WTC11 (cell line): ENCODE data around the gene SLF1.

Source experiments
- GABPB1 ChIP-seq: sonication (generic); formaldehyde crosslinking; IDR thresholded peaks from 2 replicates; pipeline ENCODE4 v1.8.1; 2023; ENCODE audit warnings: mild to moderate bottlenecking, missing genetic modification reagents
- OVOL2 ChIP-seq: fragments of 250-450 bp; sonication (Bioruptor Pico); IDR thresholded peaks from 2 replicates; pipeline ENCODE4 v1.9.0; 2021; ENCODE audit warnings: mild to moderate bottlenecking, borderline replicate concordance
- TF ChIP-seq, protein P1 (sequence below): fragments of 200-600 bp; IDR thresholded peaks from 2 replicates; pipeline ENCODE4 v1.8.0; 2022; ENCODE audit warnings: antibody characterized with exemption
- TF ChIP-seq, protein P2 (sequence below): sonication (generic); formaldehyde crosslinking; IDR thresholded peaks from 2 replicates; pipeline ENCODE4 v1.8.0; 2022; ENCODE audit warnings: mild to moderate bottlenecking, missing genetic modification reagents

DNA sequence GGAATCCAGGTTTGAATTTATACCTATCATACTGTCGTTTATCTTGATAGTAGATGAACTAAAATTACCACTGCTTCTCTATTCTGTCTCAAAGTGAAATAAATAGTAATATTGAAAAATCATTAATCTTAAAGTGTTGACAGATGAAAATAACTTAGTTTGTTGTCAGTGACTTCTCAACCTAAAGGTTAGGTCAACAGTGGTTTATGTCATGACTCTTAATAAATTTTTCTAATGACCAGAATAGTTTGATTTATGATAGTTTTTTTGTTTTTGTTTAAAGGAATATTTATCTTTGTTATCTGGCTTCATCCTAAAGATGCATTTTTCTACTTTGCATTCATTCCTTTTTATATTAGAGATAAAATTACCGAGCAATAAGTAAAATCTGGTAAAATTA is 81.1 kb downstream of the SLF1 start:
- TF ChIP-seq, protein P1, sequence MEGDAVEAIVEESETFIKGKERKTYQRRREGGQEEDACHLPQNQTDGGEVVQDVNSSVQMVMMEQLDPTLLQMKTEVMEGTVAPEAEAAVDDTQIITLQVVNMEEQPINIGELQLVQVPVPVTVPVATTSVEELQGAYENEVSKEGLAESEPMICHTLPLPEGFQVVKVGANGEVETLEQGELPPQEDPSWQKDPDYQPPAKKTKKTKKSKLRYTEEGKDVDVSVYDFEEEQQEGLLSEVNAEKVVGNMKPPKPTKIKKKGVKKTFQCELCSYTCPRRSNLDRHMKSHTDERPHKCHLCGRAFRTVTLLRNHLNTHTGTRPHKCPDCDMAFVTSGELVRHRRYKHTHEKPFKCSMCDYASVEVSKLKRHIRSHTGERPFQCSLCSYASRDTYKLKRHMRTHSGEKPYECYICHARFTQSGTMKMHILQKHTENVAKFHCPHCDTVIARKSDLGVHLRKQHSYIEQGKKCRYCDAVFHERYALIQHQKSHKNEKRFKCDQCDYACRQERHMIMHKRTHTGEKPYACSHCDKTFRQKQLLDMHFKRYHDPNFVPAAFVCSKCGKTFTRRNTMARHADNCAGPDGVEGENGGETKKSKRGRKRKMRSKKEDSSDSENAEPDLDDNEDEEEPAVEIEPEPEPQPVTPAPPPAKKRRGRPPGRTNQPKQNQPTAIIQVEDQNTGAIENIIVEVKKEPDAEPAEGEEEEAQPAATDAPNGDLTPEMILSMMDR, result no peak
- TF ChIP-seq, protein P2, sequence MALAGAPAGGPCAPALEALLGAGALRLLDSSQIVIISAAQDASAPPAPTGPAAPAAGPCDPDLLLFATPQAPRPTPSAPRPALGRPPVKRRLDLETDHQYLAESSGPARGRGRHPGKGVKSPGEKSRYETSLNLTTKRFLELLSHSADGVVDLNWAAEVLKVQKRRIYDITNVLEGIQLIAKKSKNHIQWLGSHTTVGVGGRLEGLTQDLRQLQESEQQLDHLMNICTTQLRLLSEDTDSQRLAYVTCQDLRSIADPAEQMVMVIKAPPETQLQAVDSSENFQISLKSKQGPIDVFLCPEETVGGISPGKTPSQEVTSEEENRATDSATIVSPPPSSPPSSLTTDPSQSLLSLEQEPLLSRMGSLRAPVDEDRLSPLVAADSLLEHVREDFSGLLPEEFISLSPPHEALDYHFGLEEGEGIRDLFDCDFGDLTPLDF (CRISPR knock-in tag), result no peak
- TF ChIP-seq OVOL2 (CRISPR knock-in tag) (no peak), GABPB1 (CRISPR knock-in tag) (no peak)
